Ureter (tissue), 1 donor: Measurements from ENCODE around the gene BICRA. TPM values are rescaled to one million over a fixed set of nuclear protein-coding genes. Genes with fewer than 3 reads are reported as not detected.
"Not testable (repeated sequence)": the region's sequence is repeated elsewhere in the genome, so short reads cannot be mapped to it uniquely, and the experiment has no call there.

ENCODE experiments used
- DNase-seq: peaks from one replicate; pipeline ENCODE4 v3.0.0-alpha.2; 2020; ENCODE audit warnings: low spot score
- total RNA-seq: library from RNA; stranded (reverse); gene quantifications from one replicate; pipeline ENCODE4 v1.2.4, GENCODE V29; 2023
- donor health status: DM: yes; HTN: yes; CAD: no.

Gene BICRA
- total RNA-seq, 1 donor from 2014 or later = 19.4 TPM

GRCh38 chr19:47663435-47663910 is 54.5 kb downstream of the BICRA start:
- no peak for DNase-seq

- peak; percentile 87 for DNase-seq
These were observed 55.2 kb downstream of the BICRA start for GRCh38 chr19:47663911-47664771.

- DNase-seq = not testable (repeated sequence)
These were observed 59.6 kb downstream of the BICRA start for GRCh38 chr19:47668556-47668955.

- no peak for DNase-seq
These were observed 61.8 kb downstream of the BICRA start for GRCh38 chr19:47670736-47671135.

GRCh38 chr19:47671499-47671898 is 62.6 kb downstream of the BICRA start:
- DNase-seq = no peak

GRCh38 chr19:47673426-47673825 is 64.5 kb downstream of the BICRA start:
- no peak for DNase-seq

GRCh38 chr19:47674548-47674947 is 65.6 kb downstream of the BICRA start:
- DNase-seq = no peak

GRCh38 chr19:47675271-47675670 is 66.3 kb downstream of the BICRA start:
- no peak for DNase-seq

GRCh38 chr19:47675859-47676258 is 66.9 kb downstream of the BICRA start:
- DNase-seq = no peak

GRCh38 chr19:47676811-47677210 is 67.9 kb downstream of the BICRA start:
- no peak for DNase-seq

- DNase-seq = no peak
These were observed 70.4 kb downstream of the BICRA start for GRCh38 chr19:47679251-47679900.

GRCh38 chr19:47679922-47680857 is 71.3 kb downstream of the BICRA start:
- DNase-seq = no peak

GRCh38 chr19:47680858-47681332 is 72.0 kb downstream of the BICRA start:
- no peak for DNase-seq

- DNase-seq = no peak
These were observed 72.5 kb downstream of the BICRA start for GRCh38 chr19:47681388-47681787.

GRCh38 chr19:47681936-47682335 is 73.0 kb downstream of the BICRA start:
- no peak for DNase-seq

GRCh38 chr19:47682939-47683338 is 74.0 kb downstream of the BICRA start:
- DNase-seq = no peak

GRCh38 chr19:47686679-47687450 is 77.9 kb downstream of the BICRA start:
- no peak for DNase-seq

- DNase-seq = no peak
These were observed 79.0 kb downstream of the BICRA start for GRCh38 chr19:47687906-47688305.

- no peak for DNase-seq
These were observed 82.2 kb downstream of the BICRA start for GRCh38 chr19:47691090-47691489.

GRCh38 chr19:47691782-47692181 is 82.8 kb downstream of the BICRA start:
- no peak for DNase-seq

- DNase-seq = no peak
These were observed 84.6 kb downstream of the BICRA start for GRCh38 chr19:47693489-47693888.
